Uterus (tissue), 2 donors: ENCODE measurements around the gene RTL9.

Source experiments
- POLR2A ChIP-seq, 2 donors: fragments of 450-650 bp; IDR thresholded peaks; one replicate each; pipeline ENCODE4 v1.6.1; 2016; ENCODE audit warnings: antibody characterized with exemption in 2 of 2, mild to moderate bottlenecking in 1 of 2, moderate library complexity in 1 of 2
- TF ChIP-seq, protein P1 (sequence below), 4 experiments: fragments of 200-600 bp in 2 of 4; fragments of 450-650 bp in 2 of 4; sonication (generic) in 2 of 4; IDR thresholded peaks; one replicate each; pipeline ENCODE4 v1.5.1; 2016 to 2019; ENCODE audit warnings: antibody characterized with exemption in 4 of 4, mild to moderate bottlenecking in 2 of 4, moderate library complexity in 1 of 4

DNA sequence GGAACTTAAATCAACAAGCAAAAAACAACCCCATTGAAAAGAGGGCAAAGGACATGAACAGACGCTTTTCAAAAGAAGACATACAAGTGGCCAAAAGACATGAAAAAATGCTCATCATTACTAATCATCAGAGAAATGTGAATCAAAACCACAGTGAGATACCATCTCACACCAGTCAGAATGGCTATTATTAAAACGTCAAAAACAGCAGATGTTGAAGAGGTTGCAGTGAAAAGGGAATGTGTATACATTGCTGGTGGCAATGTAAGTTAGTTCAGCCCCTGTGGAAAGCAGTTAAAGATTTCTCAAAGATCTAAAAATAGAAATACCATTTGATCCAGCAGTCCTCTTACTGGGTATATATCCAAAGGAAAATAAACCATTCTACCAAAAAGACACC is 22.6 kb downstream of the RTL9 start:
- no peak for TF ChIP-seq POLR2A (IDR thresholded peaks at IDR 0.05)
- TF ChIP-seq, protein P1, sequence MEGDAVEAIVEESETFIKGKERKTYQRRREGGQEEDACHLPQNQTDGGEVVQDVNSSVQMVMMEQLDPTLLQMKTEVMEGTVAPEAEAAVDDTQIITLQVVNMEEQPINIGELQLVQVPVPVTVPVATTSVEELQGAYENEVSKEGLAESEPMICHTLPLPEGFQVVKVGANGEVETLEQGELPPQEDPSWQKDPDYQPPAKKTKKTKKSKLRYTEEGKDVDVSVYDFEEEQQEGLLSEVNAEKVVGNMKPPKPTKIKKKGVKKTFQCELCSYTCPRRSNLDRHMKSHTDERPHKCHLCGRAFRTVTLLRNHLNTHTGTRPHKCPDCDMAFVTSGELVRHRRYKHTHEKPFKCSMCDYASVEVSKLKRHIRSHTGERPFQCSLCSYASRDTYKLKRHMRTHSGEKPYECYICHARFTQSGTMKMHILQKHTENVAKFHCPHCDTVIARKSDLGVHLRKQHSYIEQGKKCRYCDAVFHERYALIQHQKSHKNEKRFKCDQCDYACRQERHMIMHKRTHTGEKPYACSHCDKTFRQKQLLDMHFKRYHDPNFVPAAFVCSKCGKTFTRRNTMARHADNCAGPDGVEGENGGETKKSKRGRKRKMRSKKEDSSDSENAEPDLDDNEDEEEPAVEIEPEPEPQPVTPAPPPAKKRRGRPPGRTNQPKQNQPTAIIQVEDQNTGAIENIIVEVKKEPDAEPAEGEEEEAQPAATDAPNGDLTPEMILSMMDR (IDR thresholded peaks at IDR 0.05) = no peak
